ENCODE data around the gene SHH.

SHH gene

DNA sequence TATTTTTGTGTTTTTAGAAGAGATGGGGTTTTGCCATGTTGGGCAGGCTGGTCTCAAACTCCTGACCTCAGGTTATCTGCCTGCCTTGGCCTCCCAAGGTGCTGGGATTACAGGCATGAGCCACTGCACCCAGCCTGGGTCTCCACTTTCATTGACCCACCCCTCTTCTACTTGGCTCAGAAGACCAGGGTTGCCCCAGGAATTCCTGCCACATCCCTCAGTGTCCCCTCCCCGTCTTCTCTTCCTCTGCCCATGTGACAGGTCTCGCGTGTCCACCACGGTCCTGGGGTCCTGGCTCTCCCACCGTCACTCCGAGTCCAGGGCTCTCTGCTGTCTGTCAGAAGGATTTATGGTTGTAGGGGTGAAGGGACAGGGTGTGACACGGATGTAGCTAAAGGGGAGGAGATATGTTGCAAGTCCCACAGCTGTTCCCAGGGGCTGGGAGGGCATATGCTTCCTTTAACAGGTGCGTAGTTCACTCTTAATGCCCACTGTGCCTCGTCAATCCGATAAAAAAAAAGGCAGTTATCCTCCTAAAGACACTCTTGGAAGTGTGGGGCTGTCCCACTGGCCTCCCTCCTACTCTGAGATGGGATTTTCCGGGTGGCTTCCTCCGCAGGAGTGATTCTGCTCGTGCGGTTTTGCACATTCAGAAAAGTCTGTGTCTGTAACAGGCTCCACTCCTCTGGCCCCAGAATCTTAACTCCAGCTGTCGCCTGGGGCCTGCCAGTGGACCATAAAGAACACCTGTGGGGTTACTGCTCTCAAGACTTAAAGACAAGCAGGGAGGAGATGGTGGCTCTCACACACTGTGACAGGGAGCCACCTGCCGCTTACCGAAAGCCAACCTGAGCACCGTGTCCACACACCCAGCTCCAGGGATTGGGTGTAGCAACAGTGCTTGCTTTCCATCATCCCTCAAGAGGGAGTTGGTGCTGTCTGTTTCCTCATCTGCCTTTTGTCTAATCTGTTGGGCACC lies 36.7 kb upstream of the SHH start:
- in situ Hi-C loops (cut with HindIII; ENCODE audit: low sequenced_read_pairs): no loop called here
- DNase-seq (ENCODE audit: low read depth): no peak
- H3K4me3 ChIP-seq (ENCODE audit: low read depth, low read length): no peak overlapping the region
- TF ChIP-seq, protein P1, sequence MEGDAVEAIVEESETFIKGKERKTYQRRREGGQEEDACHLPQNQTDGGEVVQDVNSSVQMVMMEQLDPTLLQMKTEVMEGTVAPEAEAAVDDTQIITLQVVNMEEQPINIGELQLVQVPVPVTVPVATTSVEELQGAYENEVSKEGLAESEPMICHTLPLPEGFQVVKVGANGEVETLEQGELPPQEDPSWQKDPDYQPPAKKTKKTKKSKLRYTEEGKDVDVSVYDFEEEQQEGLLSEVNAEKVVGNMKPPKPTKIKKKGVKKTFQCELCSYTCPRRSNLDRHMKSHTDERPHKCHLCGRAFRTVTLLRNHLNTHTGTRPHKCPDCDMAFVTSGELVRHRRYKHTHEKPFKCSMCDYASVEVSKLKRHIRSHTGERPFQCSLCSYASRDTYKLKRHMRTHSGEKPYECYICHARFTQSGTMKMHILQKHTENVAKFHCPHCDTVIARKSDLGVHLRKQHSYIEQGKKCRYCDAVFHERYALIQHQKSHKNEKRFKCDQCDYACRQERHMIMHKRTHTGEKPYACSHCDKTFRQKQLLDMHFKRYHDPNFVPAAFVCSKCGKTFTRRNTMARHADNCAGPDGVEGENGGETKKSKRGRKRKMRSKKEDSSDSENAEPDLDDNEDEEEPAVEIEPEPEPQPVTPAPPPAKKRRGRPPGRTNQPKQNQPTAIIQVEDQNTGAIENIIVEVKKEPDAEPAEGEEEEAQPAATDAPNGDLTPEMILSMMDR (IDR thresholded peaks at IDR 0.05; ENCODE audit: low read depth, low read length, missing control alignments): no peak

DNA sequence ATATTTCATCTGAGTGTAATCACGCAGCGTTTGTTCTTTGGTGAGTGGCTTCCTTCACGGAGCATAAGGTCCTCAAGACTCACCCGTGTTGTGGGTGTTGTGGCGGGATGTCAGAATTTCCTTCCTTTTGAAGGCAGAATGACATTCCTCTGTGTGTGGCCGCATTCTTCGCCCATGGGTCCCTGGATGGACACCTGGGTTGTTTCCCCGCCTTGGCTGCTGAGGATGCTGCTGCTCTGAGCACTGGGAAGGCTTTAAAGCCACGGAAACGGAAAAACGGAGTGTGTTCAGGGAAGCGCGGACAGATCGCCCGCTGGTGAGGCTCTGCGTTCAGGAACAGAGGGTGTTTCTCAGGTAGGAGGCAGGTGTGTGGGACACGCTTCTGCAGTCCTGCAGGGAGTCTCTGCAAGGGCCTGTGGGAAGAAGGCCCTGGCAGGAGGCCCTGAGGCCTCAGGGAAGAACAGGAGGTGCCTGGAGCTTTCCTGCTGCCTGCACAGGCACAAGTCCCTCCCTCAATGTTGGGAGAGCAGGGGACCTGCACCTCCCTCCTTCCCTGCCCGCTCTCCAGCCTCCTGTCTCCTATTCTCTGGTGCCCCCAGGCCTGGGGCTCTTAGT lies 35.7 kb upstream of the SHH start:
- no peak for DNase-seq (ENCODE audit: low read depth)
- TF ChIP-seq, protein P1 (IDR thresholded peaks at IDR 0.05; ENCODE audit: low read depth, low read length, missing control alignments): no peak
- in situ Hi-C loops (cut with HindIII; ENCODE audit: low sequenced_read_pairs): no loop called here
- no peak overlapping the region for H3K4me3 ChIP-seq (ENCODE audit: low read depth, low read length)

DNA sequence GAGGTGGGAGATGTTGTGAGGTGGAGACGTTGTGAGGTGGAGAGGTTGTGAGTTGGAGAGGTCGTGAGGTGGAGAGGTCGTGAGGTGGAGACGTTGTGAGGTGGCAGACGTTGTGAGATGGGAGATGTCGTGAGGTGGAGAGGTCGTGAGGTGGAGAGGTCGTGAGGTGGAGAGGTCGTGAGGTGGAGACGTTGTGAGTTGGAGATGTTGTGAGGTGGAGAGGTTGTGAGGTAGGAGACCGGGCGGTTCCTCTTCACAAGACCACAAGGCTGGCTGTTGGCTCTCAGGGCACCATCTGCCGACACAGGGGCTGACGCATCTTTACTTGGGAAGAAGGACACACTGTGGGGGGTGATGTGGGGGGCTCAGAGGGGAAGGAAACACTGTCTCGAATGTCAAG lies 34.7 kb upstream of the SHH start:
- no peak for DNase-seq (ENCODE audit: low read depth)
- TF ChIP-seq, protein P1 (IDR thresholded peaks at IDR 0.05; ENCODE audit: low read depth, low read length, missing control alignments): no peak
- H3K4me3 ChIP-seq (ENCODE audit: low read depth, low read length): no peak overlapping the region
- in situ Hi-C loops (cut with HindIII; ENCODE audit: low sequenced_read_pairs): no loop called here

DNA sequence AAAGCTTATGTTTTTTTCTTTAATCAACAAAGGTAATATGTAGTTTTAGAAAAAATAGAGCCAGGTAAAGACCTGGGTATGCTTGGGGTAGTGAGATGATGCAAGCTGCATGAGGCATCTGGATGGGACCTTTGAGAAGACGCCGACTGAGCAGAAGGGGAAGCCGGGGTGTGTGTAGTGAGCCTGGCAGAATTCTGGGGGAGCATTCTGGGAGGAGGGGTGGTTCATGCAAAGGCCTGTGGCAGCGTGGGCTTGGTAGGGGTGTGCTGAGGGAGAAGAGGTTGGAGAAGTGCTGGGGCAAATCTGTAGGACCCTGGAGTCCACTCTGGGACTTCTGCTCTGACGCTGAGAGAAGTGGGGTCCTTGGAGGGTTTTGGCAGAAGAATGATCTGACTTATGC lies 33.9 kb upstream of the SHH start:
- TF ChIP-seq, protein P1 (IDR thresholded peaks at IDR 0.05; ENCODE audit: low read depth, low read length, missing control alignments): no peak
- no peak for DNase-seq (ENCODE audit: low read depth)
- H3K4me3 ChIP-seq (ENCODE audit: low read depth, low read length): no peak overlapping the region
- in situ Hi-C loops (cut with HindIII; ENCODE audit: low sequenced_read_pairs): no loop called here

DNA sequence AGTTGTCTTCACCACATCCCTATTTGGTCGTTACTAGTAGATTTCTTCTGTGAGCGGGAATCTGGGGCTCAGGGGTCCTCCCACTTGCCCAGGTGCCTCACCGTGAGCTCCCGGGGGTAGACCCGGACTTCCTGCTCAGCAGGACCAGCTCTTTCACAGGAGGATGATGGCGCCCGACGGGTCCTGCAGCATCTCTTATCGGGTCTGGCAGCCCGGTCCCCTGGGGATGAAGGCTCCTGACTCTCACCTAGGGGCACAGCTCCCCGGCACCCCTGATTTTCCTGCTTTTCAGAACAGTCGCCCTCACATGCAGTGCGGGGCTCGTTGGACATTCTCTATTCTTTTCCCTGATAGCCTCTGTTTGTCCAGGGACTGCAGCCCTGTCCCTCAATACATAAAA lies 33.0 kb upstream of the SHH start:
- DNase-seq (ENCODE audit: low read depth): no peak
- no peak overlapping the region for H3K4me3 ChIP-seq (ENCODE audit: low read depth, low read length)
- in situ Hi-C loops (cut with HindIII; ENCODE audit: low sequenced_read_pairs): no loop called here
- TF ChIP-seq, protein P1 (IDR thresholded peaks at IDR 0.05; ENCODE audit: low read depth, low read length, missing control alignments): no peak

DNA sequence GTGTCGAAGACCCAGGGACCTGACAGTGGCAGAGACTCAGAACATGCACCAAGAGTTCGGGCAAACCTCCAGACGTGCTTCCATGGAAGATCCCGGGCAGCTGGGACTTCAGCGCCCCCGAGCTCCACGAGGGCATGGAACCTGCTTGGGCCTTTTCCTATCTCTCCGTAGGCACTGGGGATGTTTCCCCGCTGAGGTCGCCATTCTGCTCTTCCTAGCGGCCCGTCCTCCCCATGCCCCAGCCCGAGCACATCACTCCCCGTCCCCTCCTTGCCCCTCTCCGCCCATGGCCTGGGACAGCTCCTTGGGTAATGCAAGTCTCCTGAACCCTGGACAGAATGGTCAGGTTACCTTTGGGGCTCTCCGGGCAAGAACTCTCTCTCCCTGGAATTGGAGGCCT lies 32.3 kb upstream of the SHH start:
- TF ChIP-seq, protein P1 (IDR thresholded peaks at IDR 0.05; ENCODE audit: low read depth, low read length, missing control alignments): no peak
- DNase-seq (ENCODE audit: low read depth): no peak
- no peak overlapping the region for H3K4me3 ChIP-seq (ENCODE audit: low read depth, low read length)
- in situ Hi-C loops (cut with HindIII; ENCODE audit: low sequenced_read_pairs): no loop called here

Data from astrocyte of the cerebellum (primary cell).